Keratinocyte (primary cell): ENCODE data around the gene RNF14.

ENCODE experiments used
- CTCF ChIP-seq, 3 experiments: IDR thresholded peaks in 1 of 3; conservative IDR thresholded peaks in 1 of 3; optimal IDR thresholded peaks in 1 of 3; 2 replicates in 2 of 3; 3 replicates in 1 of 3; pipeline versions ENCODE3 to v1.5.1; 2011; ENCODE audit warnings: low read length in 3 of 3, mild to moderate bottlenecking in 3 of 3, moderate library complexity in 2 of 3, control low read depth in 1 of 3, inconsistent platforms in 1 of 3; ENCODE audit not compliant: insufficient read depth in 2 of 3; ENCODE audit errors: extremely low read depth in 1 of 3
- EZH2 ChIP-seq: IDR thresholded peaks from one replicate; pipeline ENCODE4 v1.6.1; 2012; ENCODE audit warnings: inconsistent platforms, mild to moderate bottlenecking, low read length, moderate library complexity

- TF ChIP-seq CTCF (optimal IDR thresholded peaks at IDR 0.05 in 1 of 3, IDR thresholded peaks at IDR 0.05 in 1 of 3, conservative IDR thresholded peaks at IDR 0.05 in 1 of 3; ENCODE audit: extremely low read depth in 1 of 3, insufficient read depth in 2 of 3, low read length in 3 of 3) (no peak), EZH2 (no peak)
Measured at GRCh38 chr5:141920771-141921170, 48.1 kb upstream of the RNF14 start.
